Heart left ventricle (tissue), 13 donors: ENCODE measurements around the gene BAIAP2.

Experiments
- CTCF ChIP-seq, 12 donors: fragments of 200-600 bp; sonication (generic) in 4 of 12; IDR thresholded peaks; one replicate each; pipeline versions ENCODE4 v1.5.0 to v1.8.0; 2018 to 2022; ENCODE audit warnings: antibody characterized with exemption in 12 of 12, mild to moderate bottlenecking in 5 of 12
- POLR2A ChIP-seq, 2 donors: fragments of 450-650 bp; IDR thresholded peaks; one replicate each; pipeline ENCODE4 v1.6.1; 2017; ENCODE audit warnings: antibody characterized with exemption in 2 of 2, mild to moderate bottlenecking in 2 of 2, moderate library complexity in 2 of 2
- donor health status: ischemic (EF 13 %, LVEDD 7.1; RV severe dilation, severe dysfunction).
- donor health status: DM: no; HTN: yes; CAD: no.
- donor health status: DM: no; HTN: no; CAD: no.
- donor health status: ischemic (EF 25% LVEDD 6.9; RV normal size, moderate dysfunction).
- donor health status: ischemic (EF 25% LVEDD 5.7; RV mildly dilated, moderate dysfunction).
- donor health status: ischemic (EF 35%, LVEDD 5.7; RV mildly dilated, moderate dysfunction).
- donor health status: nonischemic (EF 11% LVEDD 7.7; RV severe dilation, severe dysfunction).
- donor health status: DM: yes; HTN: yes; CAD: no.
- donor health status: PGD.
- donor health status: ischemic (EF 29% LVEDD 5.4; RV normal size, mild dysfunction).
- donor health status: nonischemic (EF 23%, LVEDD 6.1; RV moderate dilation, normal function).

- TF ChIP-seq CTCF (IDR thresholded peaks at IDR 0.05) = no peak
- TF ChIP-seq POLR2A (IDR thresholded peaks at IDR 0.05) = no peak
Observed at GRCh38 chr17:81154961-81155360, 120.0 kb downstream of the BAIAP2 start.
